ENCODE data around the gene C10orf143.

The C10orf143 gene

GRCh38 chr10:130022511-130023299 is 87.9 kb downstream of the C10orf143 start:
- H2AFZ ChIP-seq (ENCODE audit: low read depth, low read length, severe bottlenecking): no peak overlapping the region
- H3K79me2 ChIP-seq (ENCODE audit: insufficient read depth, low read length): no peaks in the 10 kb centered on the region
- no peaks in the 10 kb centered on the region for H3K9me2 ChIP-seq (replicated peaks; ENCODE audit: insufficient read depth, low read length)
- TF ChIP-seq CTCF (IDR thresholded peaks at IDR 0.05; ENCODE audit: insufficient read depth, low read length, poor library complexity, severe bottlenecking) (no peak), EZH2phosphoT487 (conservative IDR thresholded peaks at IDR 0.05; ENCODE audit: low read length) (no peak)
- no peak overlapping the region for H3K27ac ChIP-seq (ENCODE audit: low read depth, low read length)
- no peak overlapping the region for H3K9ac ChIP-seq (ENCODE audit: low read length)
- no peaks in the 10 kb centered on the region for H4K20me1 ChIP-seq (ENCODE audit: low read depth, low read length)
- no peaks in the 10 kb centered on the region for H3K9me3 ChIP-seq (ENCODE audit: insufficient read depth, low read length)
- no peaks in the 10 kb centered on the region for H3K36me3 ChIP-seq (ENCODE audit: low read length)
- H3K27me3 ChIP-seq (ENCODE audit: low read length): no peaks in the 10 kb centered on the region
- H3K4me3 ChIP-seq (ENCODE audit: insufficient read depth, low read length, poor library complexity, severe bottlenecking): no peak overlapping the region
- no peak overlapping the region for H3K4me2 ChIP-seq (ENCODE audit: low read depth, low read length, poor library complexity, severe bottlenecking)
- no peaks in the 10 kb centered on the region for H3F3A ChIP-seq (ENCODE audit: insufficient read depth)

DNA sequence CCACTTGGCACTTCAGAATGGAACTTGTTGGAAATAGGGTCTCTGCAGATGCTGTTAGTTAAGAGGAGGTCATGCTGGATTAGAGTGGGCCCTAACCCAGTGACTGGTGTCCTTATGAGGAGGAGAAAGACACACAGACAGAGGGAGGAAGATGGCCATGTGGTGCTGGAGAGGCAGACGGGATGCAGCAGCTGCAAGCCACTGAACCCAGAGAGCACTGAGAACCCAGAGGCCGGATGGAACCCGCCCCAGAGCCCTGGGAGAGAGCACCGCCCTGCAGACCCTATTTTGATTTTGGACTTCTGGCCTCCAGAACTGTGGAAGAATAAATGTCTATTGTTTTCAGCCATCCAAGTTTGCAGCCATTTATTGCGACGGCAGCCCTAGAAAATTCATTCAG is 88.5 kb downstream of the C10orf143 start:
- Histone ChIP-seq H3K4me3 (ENCODE audit: insufficient read depth, low read length, poor library complexity, severe bottlenecking) (no peak overlapping the region), H3K4me2 (ENCODE audit: low read depth, low read length, poor library complexity, severe bottlenecking) (no peak overlapping the region), H3K9me2 (replicated peaks; ENCODE audit: insufficient read depth, low read length) (no peaks in the 10 kb centered on the region), H3K27me3 (ENCODE audit: low read length) (no peaks in the 10 kb centered on the region), H3K36me3 (ENCODE audit: low read length) (no peaks in the 10 kb centered on the region), H4K20me1 (ENCODE audit: low read depth, low read length) (no peaks in the 10 kb centered on the region), H3K9ac (ENCODE audit: low read length) (no peak overlapping the region), H3F3A (ENCODE audit: insufficient read depth) (no peaks in the 10 kb centered on the region), H2AFZ (ENCODE audit: low read depth, low read length, severe bottlenecking) (no peak overlapping the region), H3K27ac (ENCODE audit: low read depth, low read length) (no peak overlapping the region), H3K9me3 (ENCODE audit: insufficient read depth, low read length) (no peaks in the 10 kb centered on the region), H3K79me2 (ENCODE audit: insufficient read depth, low read length) (no peaks in the 10 kb centered on the region)
- TF ChIP-seq EZH2phosphoT487 (conservative IDR thresholded peaks at IDR 0.05; ENCODE audit: low read length) (no peak), CTCF (IDR thresholded peaks at IDR 0.05; ENCODE audit: insufficient read depth, low read length, poor library complexity, severe bottlenecking) (no peak)

DNA sequence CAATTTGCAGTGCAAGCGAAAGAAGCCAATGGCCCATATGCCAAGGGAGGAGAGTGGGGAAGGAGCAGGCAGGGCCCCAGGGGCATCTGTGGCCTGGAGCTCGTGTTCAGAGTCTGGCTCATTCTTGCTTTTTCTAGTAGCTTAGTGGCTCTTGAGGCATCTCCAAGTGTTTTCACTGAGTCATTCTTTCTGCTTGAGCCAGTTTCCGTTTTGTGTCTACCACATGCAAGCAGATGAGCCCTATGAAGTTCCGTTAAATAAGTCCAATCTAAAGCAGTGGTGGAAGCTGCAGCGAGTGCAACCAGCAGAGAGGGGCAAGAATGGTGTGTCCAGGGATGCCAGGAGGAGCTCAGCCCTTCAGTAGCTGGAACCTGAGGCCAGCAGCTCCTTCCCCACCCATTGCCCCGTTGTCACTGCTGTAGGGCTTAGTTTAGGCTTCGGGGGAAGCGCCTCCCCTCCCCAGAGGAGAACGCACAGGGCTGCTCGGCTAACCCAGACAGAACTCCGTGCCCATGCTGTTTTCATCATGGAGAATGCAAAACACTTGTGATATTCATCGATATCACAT is 89.2 kb downstream of the C10orf143 start:
- H3K27ac ChIP-seq (ENCODE audit: low read depth, low read length): no peak overlapping the region

More for the DNA sequence above, 89.2 kb downstream of the C10orf143 start:
- TF ChIP-seq CTCF (IDR thresholded peaks at IDR 0.05; ENCODE audit: insufficient read depth, low read length, poor library complexity, severe bottlenecking): no peak
- no peak for TF ChIP-seq EZH2phosphoT487 (conservative IDR thresholded peaks at IDR 0.05; ENCODE audit: low read length)
- Histone ChIP-seq H3F3A (ENCODE audit: insufficient read depth) (no peaks in the 10 kb centered on the region), H2AFZ (ENCODE audit: low read depth, low read length, severe bottlenecking) (no peak overlapping the region), H3K9me3 (ENCODE audit: insufficient read depth, low read length) (no peaks in the 10 kb centered on the region), H3K4me3 (ENCODE audit: insufficient read depth, low read length, poor library complexity, severe bottlenecking) (no peak overlapping the region), H3K4me2 (ENCODE audit: low read depth, low read length, poor library complexity, severe bottlenecking) (no peak overlapping the region), H4K20me1 (ENCODE audit: low read depth, low read length) (no peaks in the 10 kb centered on the region), H3K9ac (ENCODE audit: low read length) (no peak overlapping the region), H3K79me2 (ENCODE audit: insufficient read depth, low read length) (no peaks in the 10 kb centered on the region), H3K9me2 (replicated peaks; ENCODE audit: insufficient read depth, low read length) (no peaks in the 10 kb centered on the region), H3K36me3 (ENCODE audit: low read length) (no peaks in the 10 kb centered on the region), H3K27me3 (ENCODE audit: low read length) (no peaks in the 10 kb centered on the region)
